NCI-H128 (cell line): Measurements from ENCODE around the gene PPM1L.
A peak's percentile ranks its signal among the peaks of the same experiment; 100 is the strongest.

ENCODE experiments used
- DNase-seq: peaks from one replicate; lab custom pipeline; 2025; ENCODE audit not compliant: unreplicated experiment; lab: John Stamatoyannopoulos, UW

PPM1L gene

GRCh38 chr3:160842021-160843005 lies 86.3 kb downstream of the PPM1L start:
- no peak for DNase-seq

GRCh38 chr3:160851629-160852210 lies 95.7 kb downstream of the PPM1L start:
- DNase-seq, result no peak

- DNase-seq, result no peak
Measured at GRCh38 chr3:160852856-160853255, 96.8 kb downstream of the PPM1L start.

- DNase-seq, result no peak
Measured at GRCh38 chr3:160856450-160856849, 100.4 kb downstream of the PPM1L start.

- no peak for DNase-seq
Measured at GRCh38 chr3:160857476-160858119, 101.6 kb downstream of the PPM1L start.

GRCh38 chr3:160860346-160860745 lies 104.3 kb downstream of the PPM1L start:
- DNase-seq, result no peak

- no peak for DNase-seq
Measured at GRCh38 chr3:160869825-160870224, 113.8 kb downstream of the PPM1L start.

GRCh38 chr3:160870327-160870726 lies 114.3 kb downstream of the PPM1L start:
- DNase-seq, result no peak

GRCh38 chr3:160874736-160875135 lies 118.7 kb downstream of the PPM1L start:
- DNase-seq, result no peak

- no peak for DNase-seq
Measured at GRCh38 chr3:160876643-160877042, 120.6 kb downstream of the PPM1L start.

- DNase-seq, result no peak
Measured at GRCh38 chr3:160879859-160880258, 123.8 kb downstream of the PPM1L start.

GRCh38 chr3:160883373-160883772 lies 127.3 kb downstream of the PPM1L start:
- DNase-seq, result no peak

GRCh38 chr3:160885791-160886286 lies 129.8 kb downstream of the PPM1L start:
- no peak for DNase-seq

- no peak for DNase-seq
Measured at GRCh38 chr3:160886421-160886820, 130.4 kb downstream of the PPM1L start.

GRCh38 chr3:160893207-160893606 lies 137.2 kb downstream of the PPM1L start:
- no peak for DNase-seq

- DNase-seq, result no peak
Measured at GRCh38 chr3:160904691-160905090, 148.7 kb downstream of the PPM1L start.

GRCh38 chr3:160906646-160907045 lies 150.6 kb downstream of the PPM1L start:
- no peak for DNase-seq

GRCh38 chr3:160909917-160910316 lies 153.9 kb downstream of the PPM1L start:
- no peak for DNase-seq

GRCh38 chr3:160911411-160911810 lies 155.4 kb downstream of the PPM1L start:
- DNase-seq, result no peak

GRCh38 chr3:160916472-160916871 lies 160.4 kb downstream of the PPM1L start:
- no peak for DNase-seq

- peak; percentile 75 for DNase-seq
Measured at GRCh38 chr3:160919942-160920341, 163.9 kb downstream of the PPM1L start.
